Measurements from ENCODE around the gene GBP6.
"Not testable (repeated sequence)": the region's sequence is repeated elsewhere in the genome, so short reads cannot be mapped to it uniquely, and the experiment has no call there.

Gene GBP6

DNA sequence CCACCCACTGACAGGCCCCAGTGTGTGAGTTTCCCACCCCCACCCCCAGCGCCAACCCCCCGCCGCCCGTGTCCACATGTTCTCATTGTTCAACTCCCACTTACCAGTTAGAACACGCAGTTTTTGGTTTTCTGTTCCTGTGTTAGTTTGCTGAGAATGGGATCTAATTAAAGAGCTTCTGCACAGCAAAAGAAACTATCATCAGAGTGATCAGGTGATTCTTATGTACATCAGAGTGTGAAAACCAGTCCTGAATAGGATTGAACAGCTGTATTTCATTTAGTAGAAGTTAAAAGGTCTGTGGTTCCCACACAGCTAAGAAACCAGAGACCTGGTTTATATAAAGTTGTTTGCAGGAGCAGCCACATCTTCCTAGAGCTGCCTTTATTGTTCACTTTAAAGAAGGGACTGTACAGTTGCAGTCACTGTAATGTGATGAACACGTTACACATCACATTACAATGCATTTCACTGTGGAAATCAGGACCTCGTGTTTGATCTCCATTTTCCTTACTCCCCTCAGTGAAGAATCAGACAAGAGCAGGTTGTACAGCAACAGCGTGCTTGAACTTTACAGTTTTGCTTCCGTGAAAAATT is 1.2 kb downstream of the GBP6 start:
- in situ Hi-C loops (cut with MboI; ENCODE audit: low sequenced_read_pairs), result loop anchor here (25.0 kb wide), 1 partner anchor 353 kb away; the partner anchor contains the start of gene GBP3

- in situ Hi-C loops (cut with MboI; ENCODE audit: low sequenced_read_pairs), result loop anchor here (25.0 kb wide), 1 partner anchor 355 kb away; the partner anchor contains the start of gene GBP3
Observed at GRCh38 chr1:89367221-89367620, 3.4 kb downstream of the GBP6 start.

DNA sequence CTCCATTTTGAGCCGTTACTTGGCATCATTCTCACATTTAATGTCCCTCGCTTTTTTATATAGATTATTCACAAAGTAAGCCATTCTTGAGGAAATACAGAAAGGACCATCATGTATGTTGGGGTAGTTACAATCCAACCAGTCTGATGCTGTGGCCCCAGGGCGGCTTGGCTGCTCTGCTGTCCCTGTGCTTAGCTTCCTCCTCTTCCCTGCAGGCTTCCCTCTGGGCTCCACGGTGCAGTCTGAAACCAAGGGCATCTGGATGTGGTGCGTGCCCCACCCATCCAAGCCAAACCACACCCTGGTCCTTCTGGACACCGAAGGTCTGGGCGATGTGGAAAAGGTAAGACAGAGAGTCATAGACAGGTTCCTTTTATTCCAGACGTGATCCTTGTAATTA is 5.5 kb downstream of the GBP6 start:
- in situ Hi-C loops (cut with MboI; ENCODE audit: low sequenced_read_pairs), result loop anchor here (25.0 kb wide), 1 partner anchor 357 kb away; the partner anchor contains the start of gene GBP3

DNA sequence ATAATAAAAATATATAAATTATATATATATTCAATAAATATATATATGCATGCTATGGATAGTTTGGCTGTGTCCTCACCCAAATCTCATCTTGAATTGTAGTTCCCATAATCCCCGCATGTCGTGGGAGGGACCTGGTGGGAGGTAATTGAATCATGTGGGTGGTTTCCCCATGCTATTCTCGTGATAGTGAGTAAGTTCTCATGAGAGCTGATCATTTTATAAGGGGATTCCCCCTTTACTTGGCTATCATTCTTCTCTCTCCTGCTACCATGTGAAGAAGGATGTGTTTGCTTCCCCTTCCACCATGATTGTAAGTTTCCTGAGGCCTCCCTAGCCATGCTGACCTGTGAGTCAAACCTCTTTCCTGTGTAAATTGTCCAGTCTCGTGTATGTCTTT is 10.0 kb downstream of the GBP6 start:
- in situ Hi-C loops (cut with MboI; ENCODE audit: low sequenced_read_pairs), result loop anchor here (25.0 kb wide), 1 partner anchor 362 kb away; the partner anchor contains the start of gene GBP3

DNA sequence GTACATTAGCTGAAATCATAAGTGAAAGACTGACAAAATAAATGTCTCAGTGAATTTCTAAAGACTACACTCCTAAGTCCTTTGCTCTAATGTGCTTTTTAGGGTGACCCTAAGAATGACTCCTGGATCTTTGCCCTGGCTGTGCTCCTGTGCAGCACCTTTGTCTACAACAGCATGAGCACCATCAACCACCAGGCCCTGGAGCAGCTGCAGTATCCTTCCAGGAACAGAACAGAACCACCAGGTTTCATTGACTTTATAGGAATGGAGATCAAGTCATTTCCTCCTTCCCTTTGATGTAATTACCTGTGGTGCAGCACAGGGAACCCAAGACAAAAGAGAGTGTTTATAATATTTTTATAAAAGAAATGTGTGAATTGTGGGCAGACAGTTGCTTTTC is 14.1 kb downstream of the GBP6 start:
- in situ Hi-C loops (cut with MboI; ENCODE audit: low sequenced_read_pairs), result no loop called here

DNA sequence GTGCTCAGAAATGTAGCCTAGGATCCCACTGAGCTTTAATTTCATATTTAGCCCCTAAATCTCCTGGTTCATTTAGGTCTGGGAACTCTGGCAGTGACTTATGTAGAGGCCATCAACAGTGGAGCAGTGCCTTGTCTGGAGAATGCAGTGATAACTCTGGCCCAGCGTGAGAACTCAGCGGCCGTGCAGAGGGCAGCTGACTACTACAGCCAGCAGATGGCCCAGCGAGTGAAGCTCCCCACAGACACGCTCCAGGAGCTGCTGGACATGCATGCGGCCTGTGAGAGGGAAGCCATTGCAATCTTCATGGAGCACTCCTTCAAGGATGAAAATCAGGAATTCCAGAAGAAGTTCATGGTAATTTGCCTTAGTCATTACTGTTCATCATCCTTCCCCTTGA is 17.8 kb downstream of the GBP6 start:
- in situ Hi-C loops (cut with MboI; ENCODE audit: low sequenced_read_pairs), result no loop called here

DNA sequence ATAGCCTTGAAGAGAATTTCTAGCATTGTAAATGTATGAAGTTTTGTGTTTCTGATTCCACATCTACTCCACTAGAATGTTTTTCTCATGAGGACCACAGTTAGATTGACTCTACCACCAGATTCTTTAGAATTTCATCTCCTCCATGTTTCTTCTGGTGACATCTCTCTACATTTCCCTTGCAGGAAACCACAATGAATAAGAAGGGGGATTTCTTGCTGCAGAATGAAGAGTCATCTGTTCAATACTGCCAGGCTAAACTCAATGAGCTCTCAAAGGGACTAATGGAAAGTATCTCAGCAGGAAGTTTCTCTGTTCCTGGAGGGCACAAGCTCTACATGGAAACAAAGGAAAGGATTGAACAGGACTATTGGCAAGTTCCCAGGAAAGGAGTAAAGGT is 18.6 kb downstream of the GBP6 start:
- in situ Hi-C loops (cut with MboI; ENCODE audit: low sequenced_read_pairs), result no loop called here

- in situ Hi-C loops (cut with MboI; ENCODE audit: low sequenced_read_pairs), result no loop called here
Observed at GRCh38 chr1:89383185-89383584, 19.3 kb downstream of the GBP6 start.

DNA sequence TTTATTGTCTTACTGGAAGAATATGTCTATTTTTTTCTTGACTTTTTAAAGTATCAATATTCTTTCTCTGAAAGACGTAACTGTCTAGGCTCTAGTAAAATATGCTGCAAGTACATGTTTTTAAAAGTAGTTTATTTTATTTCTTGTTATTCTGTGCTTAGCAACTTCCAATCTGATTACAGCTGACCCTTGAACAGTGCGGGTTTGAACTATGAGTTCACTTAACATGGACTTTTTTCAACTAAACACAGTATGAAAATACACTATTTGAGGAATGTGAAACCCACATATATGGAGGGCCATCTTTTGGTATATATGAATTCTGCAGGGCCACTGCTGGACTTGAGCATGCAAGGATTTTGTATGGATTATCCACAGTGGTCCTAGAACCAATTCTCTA is 26.8 kb downstream of the GBP6 start:
- in situ Hi-C loops (cut with MboI; ENCODE audit: low sequenced_read_pairs), result no loop called here

- in situ Hi-C loops (cut with MboI; ENCODE audit: low sequenced_read_pairs), result no loop called here
Observed at GRCh38 chr1:89391686-89392085, 27.8 kb downstream of the GBP6 start.

DNA sequence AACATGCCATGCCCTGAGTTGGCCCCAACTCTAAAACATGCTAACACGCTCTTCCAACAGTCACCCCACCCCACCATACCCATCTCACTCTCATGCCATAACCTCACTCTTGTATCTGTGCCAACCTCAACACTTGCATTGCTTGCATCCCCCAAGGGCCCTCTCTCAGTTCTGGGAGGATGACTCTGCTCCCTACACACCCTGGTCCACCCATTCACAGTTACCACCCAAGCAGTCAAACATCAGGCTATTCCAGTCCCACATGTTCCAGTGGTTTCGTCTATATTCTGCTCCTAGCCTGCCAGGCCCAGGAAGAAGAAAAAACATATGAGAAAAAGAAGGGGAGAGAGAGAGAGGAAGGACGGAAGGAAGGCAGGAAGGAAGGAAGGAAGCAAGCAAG is 31.0 kb downstream of the GBP6 start:
- in situ Hi-C loops (cut with MboI; ENCODE audit: low sequenced_read_pairs), result no loop called here

DNA sequence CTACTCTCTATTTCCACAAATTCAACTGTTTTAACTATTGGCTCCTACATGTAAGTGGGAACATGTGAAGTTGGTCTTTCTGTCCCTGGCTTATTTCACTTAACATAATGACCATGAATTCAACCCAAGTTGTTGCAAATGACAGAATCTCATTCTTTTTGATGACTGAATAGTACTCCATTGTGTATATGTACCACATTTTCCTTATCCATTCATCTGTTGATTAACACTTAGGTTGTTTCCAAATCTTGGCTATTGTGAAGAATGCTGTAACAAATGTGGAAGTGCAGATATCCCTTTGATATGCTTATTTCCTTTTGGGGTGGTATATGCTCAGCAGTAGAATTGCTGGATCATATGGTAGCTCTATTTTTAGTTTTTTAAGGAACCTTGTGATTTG is 33.0 kb downstream of the GBP6 start:
- in situ Hi-C loops (cut with MboI; ENCODE audit: low sequenced_read_pairs), result no loop called here

DNA sequence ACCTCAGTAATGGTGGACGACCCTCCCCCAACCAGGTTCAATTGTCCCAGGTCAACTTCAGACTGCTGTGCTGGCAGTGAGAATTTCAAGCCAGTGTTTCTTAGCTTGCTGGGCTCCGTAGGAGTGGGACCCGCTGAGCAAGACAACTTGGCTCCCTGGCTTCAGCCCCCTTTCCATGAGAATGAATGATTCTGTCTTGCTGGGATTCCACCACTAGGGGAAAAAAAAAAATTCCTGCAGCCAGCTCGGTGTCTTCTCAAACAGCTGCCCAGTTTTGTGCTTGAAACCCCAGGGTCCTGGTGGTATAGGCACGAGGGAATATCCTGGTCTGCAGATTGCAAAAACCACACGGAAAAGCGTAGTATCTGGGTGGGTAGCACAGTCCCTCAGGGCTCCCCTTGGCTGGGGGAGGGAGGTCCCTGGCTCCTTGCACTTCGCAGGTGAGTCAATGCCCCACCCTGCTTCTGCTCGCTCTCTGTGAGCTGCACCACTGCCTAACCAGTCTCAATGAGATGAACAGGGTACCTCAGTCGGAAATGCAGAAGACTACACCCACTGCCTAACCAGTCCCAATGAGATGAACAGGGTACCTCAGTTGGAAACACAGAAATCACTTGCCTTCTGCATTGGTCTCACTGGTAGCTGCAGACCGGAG is 41.5 kb downstream of the GBP6 start:
- in situ Hi-C loops (cut with MboI; ENCODE audit: low sequenced_read_pairs), result no loop called here

DNA sequence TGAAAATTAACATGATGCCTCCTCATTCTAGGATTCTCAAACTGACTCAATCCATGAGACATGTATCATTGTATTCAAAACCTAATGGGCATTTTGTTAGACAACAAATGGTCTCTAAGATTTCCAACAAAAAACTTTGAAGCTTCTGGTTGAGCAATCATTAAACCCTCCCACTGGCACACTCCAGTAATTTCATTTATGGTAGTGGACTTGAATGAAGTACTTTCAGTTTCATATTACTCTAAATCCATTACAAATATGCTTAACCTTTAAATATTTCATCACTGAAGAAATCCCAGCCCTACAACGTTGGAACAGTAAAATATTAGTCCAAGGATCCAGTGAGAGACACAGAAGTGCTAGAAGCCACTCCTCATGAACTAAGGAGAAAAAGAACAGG is 43.5 kb downstream of the GBP6 start:
- in situ Hi-C loops (cut with MboI; ENCODE audit: low sequenced_read_pairs), result no loop called here

GRCh38 chr1:89407768-89408167 is 43.9 kb downstream of the GBP6 start:
- in situ Hi-C loops (cut with MboI; ENCODE audit: low sequenced_read_pairs), result not testable (repeated sequence)

DNA sequence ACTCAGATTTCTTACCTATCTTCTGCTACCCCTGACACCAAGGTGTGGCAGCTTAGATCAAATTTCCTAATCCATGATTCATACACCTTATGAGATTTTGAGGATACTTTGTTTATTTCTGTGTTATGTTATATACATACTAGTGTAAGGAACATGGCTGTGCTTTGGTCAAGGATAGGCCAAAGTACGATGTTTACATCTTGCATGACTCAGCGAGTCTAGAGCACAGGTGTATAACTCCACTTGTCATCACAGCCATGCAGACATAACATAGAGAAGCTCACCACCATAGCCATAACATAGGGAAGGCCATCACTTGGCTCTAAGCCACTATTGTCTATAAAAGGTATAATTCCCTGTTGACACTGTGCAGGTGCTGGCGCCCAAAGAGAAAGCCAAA is 61.2 kb downstream of the GBP6 start:
- in situ Hi-C loops (cut with MboI; ENCODE audit: low sequenced_read_pairs), result no loop called here

DNA sequence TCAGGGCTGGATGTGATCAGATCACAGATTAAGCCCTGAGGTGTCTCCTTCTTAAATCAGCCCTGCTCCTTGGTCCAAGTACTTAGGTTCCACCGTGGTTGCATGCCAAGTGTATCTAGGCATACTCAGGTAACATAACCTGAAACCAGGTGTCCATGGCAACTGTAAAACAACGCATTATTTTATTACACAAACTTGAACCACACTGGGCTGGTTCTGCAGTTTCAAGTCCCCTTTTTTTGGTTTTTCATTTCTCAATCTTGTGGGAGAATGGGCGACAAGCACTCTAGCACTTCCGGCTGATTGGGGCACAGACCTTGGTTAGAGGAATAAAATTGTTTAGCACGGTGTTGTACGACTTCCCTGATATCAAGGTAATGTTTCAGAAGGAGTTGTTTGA is 65.2 kb downstream of the GBP6 start:
- in situ Hi-C loops (cut with MboI; ENCODE audit: low sequenced_read_pairs), result no loop called here

DNA sequence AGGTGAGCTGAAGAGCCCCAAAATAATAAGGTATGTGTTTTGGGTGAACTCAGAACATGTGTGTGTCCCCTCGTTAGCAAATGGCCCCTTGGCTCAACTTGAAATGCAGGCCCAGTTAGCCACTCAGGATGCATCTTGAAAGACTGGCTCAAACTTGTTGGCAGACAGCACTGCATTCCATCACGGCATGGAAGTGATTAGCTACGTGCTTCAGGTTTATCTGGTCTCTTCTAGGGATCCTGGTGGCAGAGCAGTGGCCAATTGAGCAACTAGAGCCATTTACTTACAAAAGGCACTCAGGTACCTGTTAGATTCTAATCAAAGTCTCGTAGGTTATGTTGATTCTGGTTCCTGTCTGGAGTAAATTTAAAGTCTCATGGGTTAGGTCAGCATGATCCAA is 65.8 kb downstream of the GBP6 start:
- in situ Hi-C loops (cut with MboI; ENCODE audit: low sequenced_read_pairs), result not testable (repeated sequence)

GRCh38 chr1:89433421-89433820 is 69.6 kb downstream of the GBP6 start:
- in situ Hi-C loops (cut with MboI; ENCODE audit: low sequenced_read_pairs), result no loop called here

DNA sequence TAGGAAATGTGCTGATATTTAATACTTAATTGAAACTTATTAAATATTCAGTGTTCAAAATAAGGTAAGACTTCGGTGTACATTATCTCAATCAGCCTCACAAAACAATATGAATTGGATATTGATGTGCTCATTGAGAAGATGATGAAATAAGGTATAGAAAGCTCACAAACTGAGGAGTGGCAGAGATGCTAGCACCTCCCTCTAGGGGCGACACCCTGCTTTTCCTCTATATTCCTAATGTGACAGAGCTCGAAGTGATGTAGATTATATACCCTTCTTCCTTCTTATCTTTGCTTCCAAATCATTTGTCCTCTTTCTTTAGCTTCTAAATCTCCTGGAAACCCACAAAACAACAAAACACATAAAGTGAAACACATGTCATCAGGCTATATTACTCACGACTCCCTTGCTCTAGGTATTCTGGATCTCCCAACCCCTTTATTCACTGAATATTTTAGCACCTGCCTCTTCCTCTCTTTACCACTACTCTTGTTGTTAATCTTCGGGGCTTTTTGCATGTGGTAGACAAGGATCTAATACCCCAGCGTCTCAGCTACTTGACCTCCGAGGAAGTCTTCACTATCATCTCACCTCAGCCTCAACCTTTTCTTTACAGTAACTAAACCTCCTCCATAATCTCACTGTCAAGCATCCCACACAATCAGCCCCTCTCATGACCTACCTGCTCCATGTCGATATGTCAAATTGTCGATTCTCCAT is 70.4 kb downstream of the GBP6 start:
- in situ Hi-C loops (cut with MboI; ENCODE audit: low sequenced_read_pairs), result not testable (repeated sequence)

All from HL-60/S4 treated with phorbol 12-myristate 13-acetate at 8.2 ng/mL for 4 days and 3 days (cell line).